ENCODE measurements around the gene TMEM236.
A peak's percentile ranks its signal among the peaks of the same experiment; 100 is the strongest.
"Not testable (repeated sequence)": the region's sequence is repeated elsewhere in the genome, so short reads cannot be mapped to it uniquely, and the experiment has no call there.

The TMEM236 gene, protein sequence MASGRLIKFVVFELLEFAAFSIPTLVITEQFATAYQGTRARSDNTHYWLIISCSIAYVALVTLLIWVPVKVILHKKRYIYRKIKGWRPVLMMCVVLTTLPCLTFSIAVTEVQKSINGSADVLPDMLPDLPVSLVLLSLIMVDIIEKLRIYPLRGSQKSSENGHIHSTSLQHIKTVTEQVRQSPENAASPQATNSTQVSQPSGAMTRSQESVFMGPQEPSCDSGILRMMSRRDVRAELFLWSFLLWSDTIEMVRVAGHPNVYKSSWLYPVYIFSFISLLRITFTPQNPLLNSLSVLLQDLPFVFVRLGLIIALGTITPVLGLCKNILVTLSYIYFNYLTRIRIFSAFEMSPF

DNA sequence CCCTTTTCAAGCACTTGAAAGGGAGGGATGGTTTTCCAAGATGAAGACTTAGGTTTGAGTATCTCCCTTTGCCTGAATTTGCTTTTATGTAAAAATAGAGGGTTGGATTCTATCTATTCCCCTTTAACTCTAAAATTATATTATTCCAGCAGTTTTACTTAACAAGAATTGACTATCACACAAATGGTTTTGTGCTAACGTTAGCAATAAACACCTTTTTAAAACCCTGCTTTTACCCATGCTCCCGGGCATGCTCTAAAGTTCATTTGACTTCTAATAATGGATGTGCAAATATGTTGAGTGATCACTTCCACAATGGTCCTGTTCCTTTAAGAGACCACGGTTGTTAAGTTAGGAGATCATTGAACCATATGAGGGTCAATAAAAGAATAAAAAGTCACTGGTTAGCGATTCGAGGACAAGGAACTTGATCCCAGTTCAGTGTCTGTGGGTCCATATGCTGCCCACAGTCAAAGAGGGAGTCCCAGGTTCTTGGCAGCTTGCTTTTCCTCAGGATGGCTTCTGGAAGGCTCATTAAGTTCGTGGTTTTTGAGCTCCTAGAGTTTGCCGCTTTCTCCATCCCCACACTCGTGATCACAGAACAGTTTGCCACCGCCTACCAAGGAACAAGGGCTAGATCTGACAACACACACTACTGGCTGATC lies at the start of gene TMEM236:
TSS of gene TMEM236 (plus strand) at position 421 of the 665 bp plus-strand sequence. CDS start at position 516, 95 bp downstream.
- no peak for DNase-seq

DNA sequence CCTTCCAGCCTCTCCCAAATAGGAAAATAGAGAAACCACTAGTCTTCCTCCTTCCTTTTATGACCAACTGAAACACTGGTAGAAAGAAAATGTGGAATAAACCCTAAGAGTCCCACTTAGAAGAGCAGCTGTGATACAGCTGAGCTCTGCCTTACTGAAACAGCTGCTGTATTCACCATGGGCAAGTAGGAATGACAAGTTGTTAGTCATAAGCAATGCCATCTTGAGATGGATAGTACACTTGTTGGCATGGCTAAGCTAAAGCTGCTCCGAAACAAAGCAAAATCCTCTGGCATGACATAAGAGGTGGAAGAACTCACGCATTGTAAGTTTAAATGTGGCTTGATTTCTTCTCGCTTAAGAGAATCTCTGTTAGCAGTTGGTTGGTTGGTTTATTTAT lies 48.3 kb upstream of the TMEM236 start:
- DNase-seq: no peak

DNA sequence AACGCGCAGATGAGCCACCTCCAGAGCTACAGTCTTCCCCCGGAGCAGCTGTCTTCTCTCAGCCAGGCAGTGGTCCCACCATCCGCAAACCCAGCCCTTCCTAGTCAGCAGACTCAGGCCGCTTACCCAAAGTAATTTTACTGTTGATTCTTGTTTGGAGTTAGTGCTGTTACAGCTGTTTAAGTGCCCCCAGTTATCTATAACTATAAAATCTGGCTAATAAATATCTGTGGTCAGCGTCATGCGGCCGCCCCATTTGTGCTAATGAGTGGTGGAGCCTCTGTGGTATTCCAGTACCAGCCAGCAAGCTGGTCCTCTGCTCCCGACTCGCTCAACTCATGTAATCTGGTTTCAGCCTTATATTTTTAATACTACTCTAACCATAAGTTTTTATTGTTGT lies 43.2 kb upstream of the TMEM236 start:
- DNase-seq: no peak

DNA sequence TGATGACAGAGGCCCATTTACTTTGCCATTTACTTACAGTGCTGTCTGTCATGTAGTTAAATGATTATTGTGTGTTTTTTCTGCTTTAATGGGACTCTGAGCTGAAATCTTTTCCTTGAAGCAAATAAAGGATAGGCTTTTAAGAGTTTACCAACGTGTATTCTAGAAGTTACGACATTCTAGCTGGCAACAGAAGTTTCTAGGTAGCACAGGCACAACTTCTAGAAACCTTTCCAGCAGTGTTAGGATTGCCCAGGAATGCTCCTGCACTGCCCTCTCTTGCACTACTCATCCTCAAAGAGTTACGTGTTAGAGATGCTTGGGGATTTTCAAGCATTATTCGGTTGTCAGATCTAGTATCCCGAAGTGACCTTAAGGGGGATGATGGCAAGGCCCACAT lies 42.5 kb upstream of the TMEM236 start:
- DNase-seq: no peak

DNA sequence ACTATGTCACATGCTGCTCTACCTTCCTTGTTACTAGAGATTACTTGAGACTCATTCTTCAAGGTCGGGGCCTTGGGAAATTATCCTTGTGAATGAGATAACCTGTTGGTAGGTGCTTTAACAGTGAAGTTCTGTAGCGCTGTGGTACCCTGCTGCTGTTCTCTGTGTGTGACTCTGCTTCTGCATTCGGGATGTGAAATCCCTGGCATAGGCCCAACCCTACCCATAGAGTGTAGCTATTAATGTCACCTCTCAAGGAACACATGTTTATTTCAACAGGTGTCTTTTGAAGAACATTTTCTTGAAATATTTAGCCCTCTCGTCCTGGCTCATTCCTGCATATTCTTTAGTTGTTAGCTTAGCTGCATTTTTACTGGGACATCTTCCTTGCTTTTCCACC lies 41.8 kb upstream of the TMEM236 start:
- no peak for DNase-seq

DNA sequence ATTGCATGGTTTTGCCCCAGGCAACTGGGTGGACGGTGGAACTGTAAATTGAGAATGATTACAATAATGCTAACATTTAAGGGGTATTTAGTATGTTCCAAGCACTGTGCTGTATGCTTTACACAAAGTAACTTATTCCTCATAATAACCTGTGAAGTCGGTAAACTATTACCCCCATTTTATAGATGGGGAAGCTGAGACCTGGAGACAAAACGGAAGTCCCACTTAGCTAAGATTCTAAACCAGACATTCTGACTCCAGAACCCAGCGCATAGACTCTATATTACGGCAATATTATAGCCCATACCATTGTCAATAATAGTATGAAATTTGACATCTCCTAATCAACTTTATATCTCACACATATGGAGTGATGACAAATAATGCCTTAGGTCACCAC lies 39.9 kb upstream of the TMEM236 start:
- no peak for DNase-seq

DNA sequence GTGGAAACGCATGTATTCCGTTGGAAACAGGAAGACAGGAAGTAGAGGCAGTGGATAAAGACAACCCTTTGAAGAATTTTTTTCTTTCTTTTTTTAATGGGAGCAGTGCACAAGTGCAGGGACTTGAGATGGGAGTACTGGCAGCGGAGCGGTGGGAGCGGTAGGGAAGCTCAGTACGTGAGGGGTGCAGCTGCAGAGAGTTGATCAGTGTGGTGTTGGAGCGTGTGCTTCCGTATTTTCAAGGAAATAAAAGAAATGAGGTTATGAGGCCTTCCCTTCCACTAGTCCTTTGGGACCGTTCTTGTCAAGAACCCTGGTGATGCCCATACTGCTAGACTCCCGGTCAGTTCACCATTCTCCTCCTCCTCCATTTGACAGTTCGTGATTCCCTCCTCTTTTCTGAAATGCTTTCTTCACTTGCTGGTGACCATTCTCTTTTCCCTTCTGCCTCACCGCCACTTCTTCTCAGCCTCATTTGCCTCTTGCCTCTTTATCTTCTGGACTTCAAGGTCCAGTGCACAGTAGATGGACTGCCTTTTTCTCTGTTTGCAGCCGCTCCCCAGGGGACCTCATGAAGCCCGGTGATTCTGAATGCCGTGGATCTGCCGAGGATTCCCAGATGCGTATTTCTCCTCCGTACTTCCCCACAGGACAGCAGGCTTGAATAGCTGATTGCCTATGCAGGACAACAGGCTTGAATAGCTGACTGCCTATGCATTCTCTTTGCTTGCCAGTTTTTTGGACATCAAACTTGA lies 39.1 kb upstream of the TMEM236 start:
- DNase-seq: no peak

DNA sequence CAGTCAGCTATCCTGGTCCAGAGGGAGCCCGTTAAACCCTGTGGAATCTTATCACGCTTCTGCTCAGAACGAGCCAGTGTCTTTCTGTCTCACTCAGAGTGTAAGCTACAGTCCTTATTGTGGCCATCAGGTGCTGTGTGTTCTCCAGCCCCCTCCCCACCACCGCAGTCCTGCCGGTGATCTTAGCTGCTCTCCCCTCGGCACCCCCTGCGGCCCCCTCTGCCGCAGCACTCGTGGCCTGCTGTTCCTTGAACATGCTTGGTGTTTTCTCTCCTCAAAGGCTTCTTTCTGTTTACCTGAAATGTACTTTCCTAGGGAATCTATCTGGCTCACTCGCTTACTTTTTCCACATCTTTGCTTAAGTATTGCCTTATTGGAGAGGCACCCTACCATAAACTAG lies 38.2 kb upstream of the TMEM236 start:
- DNase-seq: no peak

DNA sequence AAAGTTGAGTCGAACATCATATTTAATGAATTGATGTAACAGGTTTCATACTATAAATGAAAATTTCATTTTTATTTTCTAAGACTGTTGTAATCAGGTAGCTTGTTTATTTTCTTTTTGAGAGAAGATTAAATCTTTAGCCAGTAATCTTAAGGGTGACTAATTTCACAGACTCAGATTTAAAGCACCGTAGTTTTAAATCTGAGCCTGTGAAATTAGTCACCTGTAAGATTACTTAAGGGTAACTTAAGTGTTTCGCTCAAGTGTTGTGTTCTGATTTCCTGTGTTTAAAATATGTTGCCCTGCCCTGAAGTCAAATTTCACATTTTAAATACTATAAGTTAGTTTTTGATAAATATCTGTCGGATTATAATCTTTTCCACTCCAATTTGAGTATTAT lies 35.8 kb upstream of the TMEM236 start:
- DNase-seq: no peak

DNA sequence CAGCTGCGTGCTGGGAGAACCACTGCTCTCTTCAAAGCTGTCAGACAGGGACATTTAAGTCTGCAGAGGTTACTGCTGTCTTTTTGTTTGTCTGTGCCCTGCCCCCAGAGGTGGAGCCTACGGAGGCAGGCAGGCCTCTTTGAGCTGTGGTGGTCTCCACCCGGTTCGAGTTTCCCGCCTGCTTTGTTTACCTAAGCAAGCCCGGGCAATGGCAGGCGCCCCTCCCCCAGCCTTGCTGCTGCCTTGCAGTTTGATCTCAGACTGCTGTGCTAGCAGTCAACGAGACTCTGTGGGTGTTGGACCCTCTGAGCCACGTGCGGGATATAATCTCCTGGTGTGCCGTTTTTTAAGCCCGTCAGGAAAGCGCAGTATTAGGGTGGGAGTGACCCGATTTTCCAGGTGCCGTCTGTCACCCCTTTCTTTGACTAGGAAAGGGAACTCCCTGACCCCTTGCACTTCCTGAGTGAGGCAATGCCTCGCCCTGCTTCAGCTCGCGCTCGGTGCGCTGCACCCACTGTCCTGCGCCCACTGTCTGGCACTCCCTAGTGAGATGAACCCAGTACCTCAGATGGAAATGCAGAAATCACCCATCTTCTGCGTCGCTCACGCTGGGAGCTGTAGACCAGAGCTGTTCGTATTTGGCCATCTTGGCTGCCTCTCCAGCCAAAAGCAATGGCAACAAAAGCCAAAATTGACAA lies 29.5 kb upstream of the TMEM236 start:
- not testable (repeated sequence) for DNase-seq

DNA sequence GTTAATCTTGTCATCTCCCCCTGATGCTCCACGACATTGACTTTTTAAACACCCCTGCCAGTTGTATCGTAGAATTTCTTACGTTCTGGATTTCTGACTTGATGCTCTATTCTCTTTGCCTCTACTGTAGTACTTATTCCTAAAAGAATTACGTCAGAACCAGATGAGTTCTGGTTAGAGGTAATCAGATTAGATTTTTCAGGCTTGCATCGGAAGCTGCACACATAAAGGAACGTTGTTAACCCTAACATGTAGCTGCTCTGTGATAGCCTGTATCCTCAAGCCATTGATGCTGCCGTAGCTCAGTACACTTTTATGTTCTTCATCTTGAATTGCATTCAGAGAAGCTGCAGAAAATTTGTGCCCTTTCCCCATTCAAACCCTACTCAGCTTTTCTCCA lies 26.3 kb upstream of the TMEM236 start:
- no peak for DNase-seq

DNA sequence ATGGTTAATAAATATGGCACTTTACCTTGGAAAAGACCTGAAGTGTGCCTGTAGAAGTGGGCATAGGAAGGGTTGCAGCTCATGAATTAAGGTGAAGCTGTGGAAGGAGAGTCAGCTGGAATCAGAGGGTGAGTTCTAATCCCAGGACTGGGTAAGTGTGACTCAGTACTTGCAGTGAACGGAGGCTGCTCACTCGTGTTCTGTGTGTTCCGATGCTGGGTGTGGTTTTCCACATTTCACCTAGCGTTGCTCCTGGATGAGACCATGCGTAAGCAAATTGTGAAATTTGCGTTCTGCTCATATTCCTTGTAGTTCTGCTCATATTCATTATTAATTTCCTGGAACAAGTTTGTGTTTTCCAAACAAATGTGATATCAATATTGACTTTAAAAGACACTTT lies 22.4 kb upstream of the TMEM236 start:
- DNase-seq: no peak

DNA sequence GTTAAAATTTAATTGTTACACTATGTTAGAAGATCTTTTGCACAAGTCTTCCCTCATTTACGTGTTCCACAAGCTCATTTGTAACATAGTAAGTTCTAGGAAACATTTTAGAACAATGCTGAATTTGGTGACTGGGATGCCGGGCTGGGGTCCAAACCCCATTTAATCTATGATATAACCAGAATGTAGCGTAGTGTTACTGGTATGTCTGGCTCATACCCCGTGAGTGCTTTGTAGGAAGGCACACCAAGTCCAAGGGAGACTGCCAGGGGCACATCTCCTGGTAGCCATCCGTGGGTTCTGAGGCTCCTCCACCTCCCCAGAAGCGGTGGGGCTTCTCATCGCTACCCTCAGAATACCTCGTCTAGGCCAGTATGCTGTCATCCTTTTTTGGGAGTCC lies 21.3 kb upstream of the TMEM236 start:
- DNase-seq: no peak

DNA sequence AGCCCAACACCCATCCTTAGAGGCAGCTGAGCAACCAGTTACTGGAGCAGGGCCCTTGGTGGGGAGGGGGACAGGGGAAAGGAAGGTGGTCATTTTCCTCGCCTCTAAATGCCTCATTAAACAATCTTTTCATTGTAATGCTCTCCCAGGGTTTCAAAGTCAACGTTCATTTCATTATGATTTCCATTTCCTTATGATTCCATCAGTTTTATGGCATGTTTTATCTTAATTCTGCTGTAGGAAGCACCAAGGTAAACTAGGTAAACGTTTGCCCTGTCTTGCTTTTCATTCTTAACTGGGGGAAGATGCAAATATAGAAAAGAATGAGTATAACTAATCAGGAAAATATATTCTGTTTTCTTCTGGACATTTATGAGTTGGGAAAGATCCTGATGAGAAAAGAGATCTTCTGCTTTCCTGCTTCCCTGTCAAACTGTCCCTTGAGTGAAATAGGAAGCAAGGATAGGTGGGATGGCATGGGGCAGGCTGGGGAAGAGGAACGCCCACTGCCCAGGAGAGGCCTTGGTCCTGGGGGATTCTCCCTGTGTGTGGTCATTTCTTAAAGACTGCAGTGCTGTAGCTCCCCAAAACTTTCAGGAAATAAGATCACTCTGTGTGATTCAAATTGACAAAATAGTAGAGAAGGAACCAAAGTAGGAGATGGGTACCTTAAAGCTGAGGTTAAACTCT lies 20.5 kb upstream of the TMEM236 start:
- DNase-seq: no peak

DNA sequence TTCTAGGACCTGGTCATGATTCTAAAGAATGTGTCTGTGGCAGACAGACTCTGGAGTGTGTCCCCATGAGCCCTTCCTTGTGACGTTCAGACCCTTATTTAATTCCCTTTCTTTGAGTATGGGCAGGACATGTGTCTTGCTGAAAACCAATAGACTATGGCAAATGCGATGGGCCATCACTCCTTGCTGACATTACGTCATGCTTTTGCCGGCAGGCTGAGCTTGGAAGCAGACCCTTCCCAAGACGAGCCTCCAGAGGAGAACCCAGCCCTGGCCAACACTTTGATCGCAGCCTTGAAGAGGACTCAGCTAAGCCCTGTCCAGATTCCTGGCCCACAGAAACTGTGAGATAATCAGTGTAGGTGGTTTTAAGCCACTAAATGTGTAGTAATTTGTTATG lies 18.4 kb upstream of the TMEM236 start:
- no peak for DNase-seq

DNA sequence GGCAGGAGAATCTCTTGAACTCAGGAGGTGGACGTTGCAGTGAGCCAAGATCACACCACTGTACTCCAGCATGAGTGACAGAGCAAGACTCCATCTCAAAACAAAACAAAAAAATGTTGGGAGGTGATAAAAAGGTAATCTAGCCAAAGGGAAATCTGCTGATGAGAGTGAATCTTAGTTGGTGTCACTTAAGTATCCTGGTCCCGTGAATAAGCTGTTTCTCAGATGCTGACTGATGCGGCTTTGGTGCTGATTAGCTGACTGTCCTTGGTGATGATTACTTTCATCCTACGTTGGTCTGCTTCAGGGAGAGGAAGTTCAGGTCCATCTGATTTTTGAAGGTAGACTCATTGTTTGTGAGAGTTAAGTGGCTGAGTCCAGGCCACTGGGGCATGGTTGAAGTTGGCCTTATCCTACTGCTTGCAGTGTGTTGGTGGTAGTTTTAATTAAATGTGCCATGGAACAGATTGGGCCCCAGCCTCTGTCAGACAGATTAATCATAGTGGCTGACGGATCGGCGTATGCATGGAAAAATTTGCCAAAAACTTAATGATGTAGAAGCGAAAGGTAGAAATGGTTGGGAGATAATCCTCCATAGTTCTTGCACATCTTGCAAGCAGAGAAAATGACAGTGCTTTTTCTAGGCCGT lies 17.4 kb upstream of the TMEM236 start:
- no peak for DNase-seq

DNA sequence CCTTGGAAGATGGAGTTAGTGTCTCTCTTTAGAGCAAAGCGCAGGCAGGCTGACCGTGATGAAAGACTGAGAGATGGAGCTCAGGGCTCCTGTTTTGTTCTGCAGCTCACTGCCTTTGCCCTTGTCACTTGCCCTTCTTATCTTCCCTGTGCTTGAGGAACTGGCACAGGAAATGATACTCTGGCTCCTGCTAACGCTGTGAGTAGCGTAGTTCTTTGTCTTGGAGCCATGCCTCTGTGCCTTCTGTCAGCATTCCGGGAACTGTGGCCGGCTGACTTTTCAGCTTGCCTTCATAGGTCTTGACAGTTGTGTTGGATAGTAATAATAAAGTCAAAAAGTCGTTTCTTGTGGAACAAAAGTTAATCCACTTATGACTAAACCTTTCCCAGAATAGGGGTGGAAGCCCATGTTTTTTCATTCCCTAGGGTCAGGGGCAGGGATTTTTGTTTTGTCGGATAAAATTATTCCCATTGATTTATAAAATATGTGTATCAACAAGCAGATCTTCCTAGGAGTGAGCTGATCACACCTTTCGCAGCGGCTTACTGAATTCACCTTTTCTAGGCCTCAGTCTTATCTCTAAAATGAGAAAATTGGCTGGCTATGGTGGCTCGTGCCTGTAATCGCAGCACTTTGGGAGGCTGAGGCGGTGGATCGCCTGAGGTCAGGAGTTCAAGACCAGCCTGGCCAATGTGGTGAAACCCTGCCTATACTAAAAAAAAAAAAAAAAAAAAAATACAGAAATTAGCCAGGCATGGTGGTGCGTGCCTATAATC lies 16.6 kb upstream of the TMEM236 start:
- no peak for DNase-seq

DNA sequence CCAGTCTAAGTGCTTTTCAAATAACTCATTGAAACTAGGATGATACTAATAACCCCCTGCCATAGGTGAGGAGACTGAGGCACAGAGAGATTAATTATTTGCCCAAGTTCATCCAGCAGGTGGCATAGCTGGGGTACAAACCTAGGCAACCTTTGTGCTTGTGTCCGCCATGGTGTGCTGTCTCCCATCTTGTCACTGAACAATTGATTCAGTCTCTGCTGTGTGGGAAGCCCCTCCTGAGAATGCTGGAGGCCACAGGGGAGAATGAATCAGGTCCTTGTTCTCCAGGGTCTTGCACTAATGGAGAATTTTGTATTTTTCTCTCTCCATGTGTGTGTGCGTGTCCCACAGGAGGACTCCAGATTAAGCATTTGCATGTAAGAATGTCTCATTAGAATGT lies 15.8 kb upstream of the TMEM236 start:
- no peak for DNase-seq

DNA sequence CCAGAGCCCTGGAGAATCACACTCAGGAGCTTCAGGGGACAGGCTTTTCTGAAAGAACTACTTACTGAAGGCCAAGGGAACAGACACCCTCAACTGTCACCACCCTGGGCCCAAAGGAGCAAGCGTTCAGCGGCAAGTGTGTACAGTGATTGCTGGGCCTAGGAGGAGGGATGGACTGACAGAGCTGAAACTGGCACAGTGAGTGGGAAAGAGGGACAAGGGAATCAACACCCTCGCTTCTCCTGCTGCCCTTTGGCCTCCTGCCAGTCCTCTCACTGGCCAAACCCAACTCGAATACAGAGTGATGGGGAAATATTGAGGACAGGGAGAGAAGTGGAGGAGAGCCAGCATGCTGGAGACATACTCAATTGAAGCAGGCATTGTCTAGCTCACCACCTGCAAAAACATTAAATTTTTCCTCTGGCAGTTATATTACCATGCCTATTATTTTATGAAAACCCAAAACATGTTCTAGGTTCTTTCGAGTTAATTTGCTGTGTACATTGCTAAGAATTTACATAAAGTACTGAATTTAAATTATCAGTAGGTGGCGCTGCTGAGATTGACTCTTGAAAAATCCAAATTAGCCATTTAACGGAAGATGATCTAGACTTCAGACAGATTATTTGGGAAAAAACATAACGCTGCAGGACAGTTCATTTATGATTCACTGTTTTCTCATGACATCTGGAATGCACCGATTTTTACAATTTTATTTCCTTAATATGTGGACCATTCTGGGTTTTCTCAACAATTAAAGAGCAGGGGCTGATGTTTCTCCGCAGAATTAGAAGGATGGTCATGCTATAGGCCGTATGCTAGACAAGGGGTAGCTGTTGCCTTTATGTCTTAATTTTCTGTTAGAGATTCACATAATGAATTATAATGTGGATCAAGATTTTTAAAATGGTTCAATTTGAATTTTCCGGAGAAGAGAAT lies 14.7 kb upstream of the TMEM236 start:
- peak; percentile 29 for DNase-seq

DNA sequence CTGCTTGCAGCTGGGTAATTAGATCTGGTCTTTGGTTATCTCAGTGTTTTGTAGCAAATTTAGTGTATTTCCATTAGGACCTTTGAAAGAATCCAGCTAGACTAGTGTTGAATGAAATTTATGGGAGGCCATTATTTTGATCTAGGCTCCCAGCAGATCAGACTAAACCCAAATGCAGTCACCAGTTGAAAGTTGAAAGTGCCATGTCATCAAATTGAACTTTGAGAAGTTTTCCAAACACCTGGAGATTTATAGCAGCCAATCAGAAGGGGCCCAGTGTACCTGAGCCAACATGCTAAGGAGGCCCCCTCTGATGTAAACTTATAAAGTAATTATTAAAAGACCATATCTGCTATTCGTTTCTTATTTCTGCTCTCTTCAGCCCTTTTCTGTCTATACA lies 11.3 kb upstream of the TMEM236 start:
- no peak for DNase-seq

Measured in NCI-H69 (cell line).